Naive B cell (primary cell): ENCODE measurements around the gene SLC9A5. TPM values are rescaled to one million over a fixed set of nuclear protein-coding genes. Genes with fewer than 3 reads are reported as not detected.
A peak's percentile ranks its signal among the peaks of the same experiment; 100 is the strongest.

Source experiments
- ATAC-seq, 2 donors: fragments of 150-1000 bp; cut with Tn5 transposase; 2 replicates each; pipeline ENCODE4 v1.10.0; 2021; ENCODE audit warnings: low read depth in 2 of 2, mild to moderate bottlenecking in 2 of 2, moderate library complexity in 2 of 2
- DNase-seq: peaks from one replicate; pipeline ENCODE4 v3.0.0; 2022
- H3K27ac Mint-ChIP-seq, 6 donors: one replicate each; pipeline ENCODE4 v1.8.0; 2020 to 2022; ENCODE audit warnings: mild to moderate bottlenecking in 6 of 6, mixed read lengths in 6 of 6, moderate library complexity in 5 of 6, inconsistent platforms in 2 of 6
- H3K27me3 Mint-ChIP-seq, 3 donors: one replicate each; pipeline ENCODE4 v1.8.0; 2021 to 2022; ENCODE audit warnings: mixed read lengths in 3 of 3, mild to moderate bottlenecking in 1 of 3
- H3K36me3 Mint-ChIP-seq, 2 donors: one replicate each; pipeline ENCODE4 v1.8.0; 2020 to 2022; ENCODE audit warnings: mixed read lengths in 2 of 2, inconsistent platforms in 1 of 2, mild to moderate bottlenecking in 1 of 2
- H3K4me1 Mint-ChIP-seq, 3 donors: one replicate each; pipeline ENCODE4 v1.8.0; 2020 to 2022; ENCODE audit warnings: mixed read lengths in 3 of 3, inconsistent platforms in 1 of 3, mild to moderate bottlenecking in 1 of 3, moderate library complexity in 1 of 3
- H3K4me3 Mint-ChIP-seq, 8 donors: one replicate each; pipeline ENCODE4 v1.8.0; 2020 to 2022; ENCODE audit warnings: mild to moderate bottlenecking in 8 of 8, mixed read lengths in 8 of 8, moderate library complexity in 8 of 8, inconsistent platforms in 2 of 8
- H3K9me3 Mint-ChIP-seq, 7 donors: one replicate each; pipeline ENCODE4 v1.8.0; 2020 to 2022; ENCODE audit warnings: mixed read lengths in 7 of 7, mild to moderate bottlenecking in 5 of 7, inconsistent platforms in 2 of 7, moderate library complexity in 1 of 7
- polyA plus RNA-seq, 6 donors: library from polyadenylated mRNA; unstranded; fragments of 300-500 nt; fragmentation: Illumina TruSeq; gene quantifications; one replicate each; pipeline ENCODE4 v1.2.3, GENCODE V29; 2021; ENCODE audit warnings: low read depth in 6 of 6

Gene SLC9A5
- polyA plus RNA-seq, 6 donors from 2014 or later: 0.08 to 0.14 (median 0.10) TPM; not detected in 2

GRCh38 chr16:67286441-67287235 lies 37.9 kb downstream of the SLC9A5 start:
- no peak for DNase-seq
- Mint-ChIP-seq H3K9me3 (no peaks in the 10 kb centered on the region), H3K4me1 (peaks cover 0 to 5% (median 0%) of the 10 kb centered on the region in 3 donors), H3K27ac (no peak overlapping the region), H3K36me3 (no peaks in the 10 kb centered on the region), H3K4me3 (no peak overlapping the region), H3K27me3 (no peaks in the 10 kb centered on the region)
- no peak for ATAC-seq

- Mint-ChIP-seq H3K4me3 (no peak overlapping the region), H3K4me1 (peaks cover 0 to 5% (median 0%) of the 10 kb centered on the region in 3 donors), H3K27me3 (no peaks in the 10 kb centered on the region), H3K36me3 (no peaks in the 10 kb centered on the region), H3K9me3 (no peaks in the 10 kb centered on the region), H3K27ac (no peak overlapping the region)
- DNase-seq (no peak), ATAC-seq (no peak)
These were observed 39.2 kb downstream of the SLC9A5 start for GRCh38 chr16:67287960-67288359.

GRCh38 chr16:67291461-67291860 lies 42.7 kb downstream of the SLC9A5 start:
- DNase-seq (no peak), ATAC-seq (no peak)
- Mint-ChIP-seq H3K27me3 (no peaks in the 10 kb centered on the region), H3K9me3 (no peaks in the 10 kb centered on the region), H3K4me1 (no peaks in the 10 kb centered on the region), H3K27ac (no peak overlapping the region), H3K4me3 (no peak overlapping the region), H3K36me3 (no peaks in the 10 kb centered on the region)

- peaks cover 0 to 6% (median 5%) of the 10 kb centered on the region in 3 donors for H3K27me3 Mint-ChIP-seq
- no peaks in the 10 kb centered on the region for H3K9me3 Mint-ChIP-seq
- DNase-seq (no peak), ATAC-seq (no peak)
- H3K36me3 Mint-ChIP-seq: no peaks in the 10 kb centered on the region
- no peak overlapping the region for H3K4me3 Mint-ChIP-seq
- no peaks in the 10 kb centered on the region for H3K4me1 Mint-ChIP-seq
- H3K27ac Mint-ChIP-seq: no peak overlapping the region
These were observed 45.5 kb downstream of the SLC9A5 start for GRCh38 chr16:67294171-67294757.

- Mint-ChIP-seq H3K27ac (no peak overlapping the region), H3K9me3 (no peaks in the 10 kb centered on the region), H3K27me3 (peaks cover 0 to 6% (median 5%) of the 10 kb centered on the region in 3 donors), H3K4me3 (no peak overlapping the region), H3K36me3 (no peaks in the 10 kb centered on the region), H3K4me1 (no peaks in the 10 kb centered on the region)
- no peak for ATAC-seq
- DNase-seq: no peak
These were observed 46.2 kb downstream of the SLC9A5 start for GRCh38 chr16:67294938-67295361.

GRCh38 chr16:67296420-67296819 lies 47.6 kb downstream of the SLC9A5 start:
- ATAC-seq (no peak), DNase-seq (no peak)
- Mint-ChIP-seq H3K4me3 (no peak overlapping the region), H3K27me3 (peaks cover 0 to 6% (median 5%) of the 10 kb centered on the region in 3 donors), H3K9me3 (no peaks in the 10 kb centered on the region), H3K4me1 (no peaks in the 10 kb centered on the region), H3K36me3 (no peaks in the 10 kb centered on the region), H3K27ac (no peak overlapping the region)

GRCh38 chr16:67298277-67298676 lies 49.5 kb downstream of the SLC9A5 start:
- Mint-ChIP-seq H3K27me3 (peaks cover 0 to 6% (median 5%) of the 10 kb centered on the region in 3 donors), H3K4me3 (no peak overlapping the region), H3K4me1 (no peaks in the 10 kb centered on the region), H3K27ac (no peak overlapping the region), H3K9me3 (no peaks in the 10 kb centered on the region), H3K36me3 (no peaks in the 10 kb centered on the region)
- no peak for DNase-seq
- no peak for ATAC-seq

- no peaks in the 10 kb centered on the region for H3K9me3 Mint-ChIP-seq
- no peak overlapping the region for H3K4me3 Mint-ChIP-seq
- H3K36me3 Mint-ChIP-seq: no peaks in the 10 kb centered on the region
These were observed 50.5 kb downstream of the SLC9A5 start for GRCh38 chr16:67299269-67299668.

GRCh38 chr16:67301080-67301782 lies 52.5 kb downstream of the SLC9A5 start:
- Mint-ChIP-seq H3K36me3 (no peaks in the 10 kb centered on the region), H3K9me3 (no peaks in the 10 kb centered on the region), H3K4me3 (no peak overlapping the region), H3K27me3 (peaks cover 3 to 6% (median 5%) of the 10 kb centered on the region in 3 donors), H3K27ac (no peak overlapping the region), H3K4me1 (no peaks in the 10 kb centered on the region)
- ATAC-seq (no peak), DNase-seq (no peak)

More at GRCh38 chr16:67299269-67299668, 50.5 kb downstream of the SLC9A5 start:
- DNase-seq: no peak
- Mint-ChIP-seq H3K27me3 (peaks cover 0 to 6% (median 5%) of the 10 kb centered on the region in 3 donors), H3K27ac (no peak overlapping the region), H3K4me1 (no peaks in the 10 kb centered on the region)
- ATAC-seq: no peak

GRCh38 chr16:67302076-67302475 lies 53.3 kb downstream of the SLC9A5 start:
- no peak for ATAC-seq
- Mint-ChIP-seq H3K27ac (no peak overlapping the region), H3K27me3 (peaks cover 5 to 9% (median 6%) of the 10 kb centered on the region in 3 donors), H3K4me1 (no peaks in the 10 kb centered on the region), H3K9me3 (no peaks in the 10 kb centered on the region), H3K36me3 (no peaks in the 10 kb centered on the region), H3K4me3 (no peak overlapping the region)
- no peak for DNase-seq

GRCh38 chr16:67302970-67303369 lies 54.2 kb downstream of the SLC9A5 start:
- H3K36me3 Mint-ChIP-seq: no peaks in the 10 kb centered on the region
- no peak overlapping the region for H3K4me3 Mint-ChIP-seq
- H3K4me1 Mint-ChIP-seq: no peaks in the 10 kb centered on the region
- H3K27ac Mint-ChIP-seq: no peak overlapping the region
- DNase-seq: no peak
- no peak for ATAC-seq
- H3K27me3 Mint-ChIP-seq: peaks cover 5 to 9% (median 6%) of the 10 kb centered on the region in 3 donors
- H3K9me3 Mint-ChIP-seq: no peaks in the 10 kb centered on the region

GRCh38 chr16:67304020-67304419 lies 55.2 kb downstream of the SLC9A5 start:
- Mint-ChIP-seq H3K36me3 (no peaks in the 10 kb centered on the region), H3K27me3 (peaks cover 0 to 9% (median 0%) of the 10 kb centered on the region in 3 donors), H3K4me1 (peaks cover 5 to 9% (median 5%) of the 10 kb centered on the region in 3 donors), H3K9me3 (no peaks in the 10 kb centered on the region), H3K27ac (peak overlapping the region in 1 of 6 donors; percentile 57), H3K4me3 (no peak overlapping the region)
- ATAC-seq (no peak), DNase-seq (no peak)

GRCh38 chr16:67305216-67306071 lies 56.7 kb downstream of the SLC9A5 start:
- ATAC-seq (no peak), DNase-seq (no peak)
- H3K4me3 Mint-ChIP-seq: no peak overlapping the region
- H3K9me3 Mint-ChIP-seq: no peaks in the 10 kb centered on the region
- H3K27me3 Mint-ChIP-seq: peaks cover 0 to 9% (median 0%) of the 10 kb centered on the region in 3 donors
- no peaks in the 10 kb centered on the region for H3K36me3 Mint-ChIP-seq
- H3K4me1 Mint-ChIP-seq: peaks cover 5 to 13% (median 5%) of the 10 kb centered on the region in 3 donors
- H3K27ac Mint-ChIP-seq: peak overlapping the region in 2 of 6 donors; percentile 37 to 62
